ENCODE data around the gene ISM2.

ISM2 gene

GRCh38 chr14:77524536-77524935 lies 25.9 kb upstream of the ISM2 start:
- Mint-ChIP-seq H3K4me3 (no peak overlapping the region), H3K4me1 (ENCODE audit: low read depth) (no peaks in the 10 kb centered on the region), H3K36me3 (peaks cover 29% of the 10 kb centered on the region), H3K27ac (no peak overlapping the region), H3K9me3 (ENCODE audit: low read depth) (no peaks in the 10 kb centered on the region), H3K27me3 (no peaks in the 10 kb centered on the region)

GRCh38 chr14:77523109-77523508 lies 24.5 kb upstream of the ISM2 start:
- Mint-ChIP-seq H3K27ac (no peak overlapping the region), H3K4me3 (no peak overlapping the region), H3K27me3 (no peaks in the 10 kb centered on the region), H3K36me3 (peaks cover 34% of the 10 kb centered on the region), H3K9me3 (ENCODE audit: low read depth) (no peaks in the 10 kb centered on the region), H3K4me1 (ENCODE audit: low read depth) (no peaks in the 10 kb centered on the region)

DNA sequence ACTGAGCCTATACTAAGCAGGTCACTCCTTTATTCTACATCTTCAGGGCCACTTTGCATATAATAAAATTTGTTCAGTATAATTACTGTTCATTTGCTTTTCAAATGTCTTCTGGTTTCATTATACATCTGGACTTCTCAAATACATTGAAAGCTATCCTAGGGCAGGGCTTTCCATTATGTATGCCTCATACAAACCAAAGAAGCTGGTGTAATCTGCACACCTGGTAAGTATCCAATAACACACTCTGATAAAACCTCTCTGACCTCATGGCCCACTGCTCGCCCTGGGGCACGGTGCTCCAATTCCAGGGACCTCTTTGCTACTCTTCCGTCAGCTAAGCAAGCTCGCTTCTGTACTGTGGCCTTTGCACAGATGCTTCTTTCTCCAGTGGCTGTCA lies 21.9 kb upstream of the ISM2 start:
- H3K36me3 Mint-ChIP-seq = peaks cover 41% of the 10 kb centered on the region
- no peak overlapping the region for H3K4me3 Mint-ChIP-seq
- H3K4me1 Mint-ChIP-seq (ENCODE audit: low read depth) = no peaks in the 10 kb centered on the region
- H3K9me3 Mint-ChIP-seq (ENCODE audit: low read depth) = no peaks in the 10 kb centered on the region
- H3K27me3 Mint-ChIP-seq = no peaks in the 10 kb centered on the region
- H3K27ac Mint-ChIP-seq = no peak overlapping the region

GRCh38 chr14:77516126-77516525 lies 17.5 kb upstream of the ISM2 start:
- H3K4me1 Mint-ChIP-seq (ENCODE audit: low read depth) = no peaks in the 10 kb centered on the region
- no peaks in the 10 kb centered on the region for H3K27me3 Mint-ChIP-seq
- H3K4me3 Mint-ChIP-seq = no peak overlapping the region
- H3K9me3 Mint-ChIP-seq (ENCODE audit: low read depth) = no peaks in the 10 kb centered on the region
- peak overlapping the region; percentile 16 for H3K27ac Mint-ChIP-seq
- H3K36me3 Mint-ChIP-seq = peaks cover 36% of the 10 kb centered on the region

- Mint-ChIP-seq H3K27ac (no peak overlapping the region), H3K9me3 (ENCODE audit: low read depth) (no peaks in the 10 kb centered on the region), H3K4me1 (ENCODE audit: low read depth) (no peaks in the 10 kb centered on the region), H3K27me3 (no peaks in the 10 kb centered on the region), H3K36me3 (peaks cover 40% of the 10 kb centered on the region), H3K4me3 (no peak overlapping the region)
These were observed 13.0 kb upstream of the ISM2 start for GRCh38 chr14:77511486-77512162.

- H3K36me3 Mint-ChIP-seq = peaks cover 33% of the 10 kb centered on the region
- H3K27ac Mint-ChIP-seq = no peak overlapping the region
- no peaks in the 10 kb centered on the region for H3K27me3 Mint-ChIP-seq
- H3K4me3 Mint-ChIP-seq = no peak overlapping the region
- no peaks in the 10 kb centered on the region for H3K4me1 Mint-ChIP-seq (ENCODE audit: low read depth)
- H3K9me3 Mint-ChIP-seq (ENCODE audit: low read depth) = no peaks in the 10 kb centered on the region
These were observed 10.8 kb upstream of the ISM2 start for GRCh38 chr14:77509366-77509765.

DNA sequence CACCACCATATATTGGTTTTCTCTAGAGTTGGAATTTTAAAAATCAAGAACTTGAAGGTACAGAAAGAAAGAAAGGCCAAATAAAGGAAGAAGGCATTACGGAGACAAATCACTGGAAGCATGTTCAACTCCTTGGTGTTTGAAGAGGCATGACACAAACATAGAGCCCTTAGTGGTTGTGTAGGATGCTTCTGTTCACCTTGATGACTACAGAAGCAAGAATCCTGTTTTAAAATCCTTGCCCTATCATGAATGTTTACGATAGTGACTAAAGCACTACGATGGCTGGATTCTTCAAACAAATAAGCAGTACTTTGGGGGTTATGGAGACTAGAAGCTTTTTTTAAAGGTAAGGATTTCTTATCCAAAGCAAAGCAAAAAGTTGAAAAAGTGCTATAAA lies 10.3 kb upstream of the ISM2 start:
- Mint-ChIP-seq H3K36me3 (peaks cover 33% of the 10 kb centered on the region), H3K4me3 (no peak overlapping the region), H3K9me3 (ENCODE audit: low read depth) (no peaks in the 10 kb centered on the region), H3K27me3 (no peaks in the 10 kb centered on the region), H3K4me1 (ENCODE audit: low read depth) (no peaks in the 10 kb centered on the region), H3K27ac (no peak overlapping the region)

DNA sequence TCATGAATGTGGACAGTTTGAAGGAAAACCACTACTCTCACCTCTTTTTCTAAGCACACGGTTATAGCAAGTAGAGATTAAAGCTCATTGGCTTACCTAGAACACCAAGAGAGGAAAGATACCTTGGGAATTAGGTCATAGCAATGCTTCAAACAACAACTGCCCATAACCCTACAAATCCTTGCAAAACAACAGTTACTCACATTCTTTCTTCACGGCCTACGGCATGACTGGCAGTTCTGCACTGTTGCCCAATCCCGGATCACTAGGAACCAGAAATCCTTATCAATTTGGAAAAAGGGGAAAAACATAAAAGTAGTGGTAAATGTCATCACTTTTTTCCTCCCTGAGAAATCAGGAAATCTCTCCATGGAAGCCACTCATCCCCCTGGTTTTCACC lies 9.6 kb upstream of the ISM2 start:
- H3K27me3 Mint-ChIP-seq = no peaks in the 10 kb centered on the region
- no peak overlapping the region for H3K27ac Mint-ChIP-seq
- peaks cover 2% of the 10 kb centered on the region for H3K9me3 Mint-ChIP-seq (ENCODE audit: low read depth)
- no peaks in the 10 kb centered on the region for H3K4me1 Mint-ChIP-seq (ENCODE audit: low read depth)
- H3K4me3 Mint-ChIP-seq = no peak overlapping the region
- peaks cover 34% of the 10 kb centered on the region for H3K36me3 Mint-ChIP-seq

DNA sequence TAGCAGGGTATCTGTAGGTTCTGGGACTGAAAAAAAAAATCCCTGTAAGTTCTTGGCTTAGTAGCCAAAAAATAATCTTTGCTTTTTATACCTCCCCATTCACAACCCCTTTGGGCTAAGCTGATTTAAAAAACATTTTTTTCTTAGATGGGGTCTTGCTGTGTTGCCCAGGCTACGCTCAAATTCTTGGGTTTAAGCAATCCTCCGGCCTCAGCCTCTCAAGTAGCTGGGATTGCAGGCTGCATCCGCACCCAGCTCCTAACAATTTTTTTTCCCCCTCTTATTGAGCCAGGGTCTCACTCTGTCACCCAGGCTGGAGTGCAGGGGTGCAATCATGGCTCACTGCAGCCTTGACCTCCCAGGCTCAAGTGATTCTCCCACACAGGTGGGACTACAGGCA lies 9.1 kb upstream of the ISM2 start:
- peaks cover 37% of the 10 kb centered on the region for H3K36me3 Mint-ChIP-seq

GRCh38 chr14:77505031-77505430 lies 6.4 kb upstream of the ISM2 start:
- Mint-ChIP-seq H3K27me3 (peaks cover 6% of the 10 kb centered on the region), H3K4me3 (no peak overlapping the region), H3K4me1 (ENCODE audit: low read depth) (no peaks in the 10 kb centered on the region), H3K36me3 (peaks cover 24% of the 10 kb centered on the region), H3K27ac (no peak overlapping the region), H3K9me3 (ENCODE audit: low read depth) (peaks cover 4% of the 10 kb centered on the region)

More for the DNA sequence above, 9.1 kb upstream of the ISM2 start:
- Mint-ChIP-seq H3K27ac (no peak overlapping the region), H3K4me3 (no peak overlapping the region), H3K9me3 (ENCODE audit: low read depth) (peaks cover 4% of the 10 kb centered on the region), H3K27me3 (no peaks in the 10 kb centered on the region), H3K4me1 (ENCODE audit: low read depth) (no peaks in the 10 kb centered on the region)

DNA sequence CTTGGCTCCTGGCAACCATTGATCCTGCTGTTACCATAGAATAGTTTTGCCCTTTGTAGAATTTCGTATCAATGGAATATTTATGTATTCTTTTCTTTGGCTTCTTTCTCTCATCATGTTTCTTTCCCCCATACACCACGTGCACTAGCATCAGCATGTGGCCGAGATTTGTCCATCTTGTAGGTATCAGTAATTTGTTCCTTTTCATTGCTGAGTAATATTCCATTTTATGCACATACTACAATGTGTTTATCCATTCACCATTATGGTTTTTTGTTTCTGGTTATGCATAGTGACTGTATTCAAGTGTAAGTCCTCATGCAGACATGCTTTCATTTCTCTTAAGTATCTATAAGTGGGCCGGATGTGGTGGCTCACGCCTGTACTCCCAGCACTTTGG lies 4.5 kb upstream of the ISM2 start:
- Mint-ChIP-seq H3K4me3 (no peak overlapping the region), H3K27me3 (peaks cover 10% of the 10 kb centered on the region), H3K4me1 (ENCODE audit: low read depth) (peaks cover 1% of the 10 kb centered on the region), H3K36me3 (peaks cover 13% of the 10 kb centered on the region), H3K27ac (no peak overlapping the region), H3K9me3 (ENCODE audit: low read depth) (peaks cover 4% of the 10 kb centered on the region)

DNA sequence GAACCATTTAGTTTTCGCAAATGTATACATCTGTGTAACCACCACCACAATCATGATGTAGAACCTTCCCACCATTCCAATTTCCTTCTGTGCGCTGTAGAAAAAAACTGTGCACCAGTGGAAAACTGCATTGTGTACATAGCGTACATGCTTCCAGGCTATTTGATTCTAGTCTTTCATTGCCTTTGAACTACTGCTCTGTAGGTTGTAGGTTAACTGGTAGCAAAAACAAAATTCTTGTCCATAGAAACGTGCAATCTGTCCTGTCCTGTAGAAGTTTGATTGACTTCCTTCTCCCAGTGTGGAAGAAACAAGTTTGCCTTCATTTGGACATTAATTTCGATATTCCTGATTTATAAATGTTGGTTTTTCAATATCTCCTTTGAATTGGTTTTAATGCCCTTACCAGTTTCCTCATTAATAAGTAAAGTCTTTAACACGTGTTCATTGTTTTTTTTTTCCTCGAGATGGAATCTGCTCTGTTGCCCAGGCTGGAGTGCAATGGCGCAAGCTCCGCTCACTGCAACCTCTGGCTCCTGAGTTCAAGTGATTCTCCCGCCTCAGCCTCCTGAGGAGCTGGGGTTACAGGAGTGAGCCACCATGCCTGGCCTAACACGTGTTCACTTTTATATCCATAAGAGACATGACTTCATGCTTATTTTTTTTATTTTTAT lies 3.6 kb upstream of the ISM2 start:
- peaks cover 4% of the 10 kb centered on the region for H3K9me3 Mint-ChIP-seq (ENCODE audit: low read depth)
- peaks cover 14% of the 10 kb centered on the region for H3K27me3 Mint-ChIP-seq
- H3K36me3 Mint-ChIP-seq = peaks cover 7% of the 10 kb centered on the region
- H3K27ac Mint-ChIP-seq = no peak overlapping the region
- H3K4me1 Mint-ChIP-seq (ENCODE audit: low read depth) = peaks cover 5% of the 10 kb centered on the region
- no peak overlapping the region for H3K4me3 Mint-ChIP-seq

DNA sequence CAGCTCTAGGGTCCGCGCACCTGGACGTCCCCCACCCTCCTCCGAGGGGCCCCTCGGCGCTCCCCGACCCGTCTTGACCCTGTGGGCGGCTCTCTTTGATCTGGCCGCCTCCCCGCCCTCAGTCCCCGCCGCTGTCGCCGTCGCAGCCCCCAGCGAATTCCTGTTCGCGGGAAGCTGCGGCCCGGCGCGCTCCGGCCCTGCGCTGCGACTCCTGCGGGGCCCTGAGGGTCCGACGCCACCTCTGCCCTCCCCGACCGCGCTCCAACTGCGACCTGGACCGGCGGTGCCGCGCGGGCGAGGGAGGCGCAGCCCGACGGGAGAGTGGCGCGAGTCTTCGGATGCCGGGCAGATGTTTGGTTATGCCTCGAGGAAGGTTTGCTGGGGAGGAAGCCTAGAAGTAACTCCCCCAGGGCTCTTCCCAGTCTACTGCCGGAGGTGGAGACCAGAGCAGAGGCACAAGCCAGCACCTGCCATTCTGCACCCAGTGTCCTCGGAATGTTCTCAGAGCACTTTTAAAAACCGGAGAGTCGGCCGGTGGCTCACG lies 440 bp upstream of the ISM2 start:
- peaks cover 3% of the 10 kb centered on the region for H3K36me3 Mint-ChIP-seq
- peak overlapping the region; percentile 44 for H3K4me3 Mint-ChIP-seq
- peaks cover 4% of the 10 kb centered on the region for H3K9me3 Mint-ChIP-seq (ENCODE audit: low read depth)
- H3K4me1 Mint-ChIP-seq (ENCODE audit: low read depth) = peaks cover 5% of the 10 kb centered on the region
- peaks cover 23% of the 10 kb centered on the region for H3K27me3 Mint-ChIP-seq
- H3K27ac Mint-ChIP-seq = no peak overlapping the region

DNA sequence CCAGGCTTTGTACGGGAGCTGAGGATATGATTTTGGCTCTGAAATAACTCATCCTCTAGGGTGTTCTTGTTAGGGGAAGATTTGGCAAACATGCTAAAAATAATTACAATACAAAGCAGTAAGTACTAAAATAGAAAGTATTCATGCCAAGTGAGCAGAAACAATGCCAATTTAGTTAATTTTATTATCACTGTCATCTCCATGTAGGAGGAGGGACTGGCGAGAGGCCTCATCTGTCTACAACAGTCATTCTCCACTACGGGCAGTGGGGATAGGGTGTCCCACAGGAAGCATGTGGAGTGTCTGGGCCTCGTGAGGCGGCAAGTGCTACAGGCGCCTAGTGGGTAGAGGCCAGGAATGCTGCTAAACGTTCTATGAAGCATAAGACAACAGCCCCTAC lies 3.3 kb downstream of the ISM2 start:
- H3K9me3 Mint-ChIP-seq (ENCODE audit: low read depth) = no peaks in the 10 kb centered on the region
- H3K27ac Mint-ChIP-seq = no peak overlapping the region
- no peak overlapping the region for H3K4me3 Mint-ChIP-seq
- H3K4me1 Mint-ChIP-seq (ENCODE audit: low read depth) = peaks cover 5% of the 10 kb centered on the region
- H3K36me3 Mint-ChIP-seq = no peaks in the 10 kb centered on the region
- peaks cover 20% of the 10 kb centered on the region for H3K27me3 Mint-ChIP-seq

- Mint-ChIP-seq H3K4me3 (no peak overlapping the region), H3K36me3 (no peaks in the 10 kb centered on the region), H3K27me3 (peaks cover 7% of the 10 kb centered on the region), H3K4me1 (ENCODE audit: low read depth) (no peaks in the 10 kb centered on the region), H3K27ac (no peak overlapping the region), H3K9me3 (ENCODE audit: low read depth) (no peaks in the 10 kb centered on the region)
These were observed 7.6 kb downstream of the ISM2 start for GRCh38 chr14:77491056-77491455.

All from activated naive CD8-positive, alpha-beta T cell (primary cell).